HG02970 (cell line): ENCODE data around the gene FAM120C.

Experiments used
- ATAC-seq: cut with Tn5 transposase; IDR thresholded peaks from one replicate; pipeline ENCODE4 v1.9.1; 2021; ENCODE audit warnings: mild to moderate bottlenecking, moderate library complexity, moderate number of reproducible peaks; ENCODE audit not compliant: unreplicated experiment, low FRiP score

The FAM120C gene

GRCh38 chrX:54182864-54183613, at the start of gene FAM120C:
Gene FAM120C (minus strand): TSS chrX:54183254. CDS start chrX:54183198, 56 bp downstream.
- ATAC-seq = no peak

- ATAC-seq = no peak
Measured at GRCh38 chrX:54230435-54231148, 47.5 kb upstream of the FAM120C start.

GRCh38 chrX:54223581-54223980, 40.5 kb upstream of the FAM120C start:
- no peak for ATAC-seq

- ATAC-seq = no peak
Measured at GRCh38 chrX:54213603-54214002, 30.5 kb upstream of the FAM120C start.

GRCh38 chrX:54208531-54208930, 25.5 kb upstream of the FAM120C start:
- ATAC-seq = no peak

GRCh38 chrX:54198262-54198661, 15.2 kb upstream of the FAM120C start:
- no peak for ATAC-seq

GRCh38 chrX:54194982-54195588, 12.0 kb upstream of the FAM120C start:
- no peak for ATAC-seq

- ATAC-seq = no peak
Measured at GRCh38 chrX:54193085-54193821, 10.2 kb upstream of the FAM120C start.

- no peak for ATAC-seq
Measured at GRCh38 chrX:54184474-54184873, 1.4 kb upstream of the FAM120C start.

- ATAC-seq = no peak
Measured at GRCh38 chrX:54182194-54182863, 725 bp downstream of the FAM120C start.

- ATAC-seq = no peak
Measured at GRCh38 chrX:54181202-54181953, 1.7 kb downstream of the FAM120C start.

GRCh38 chrX:54180403-54180802, 2.7 kb downstream of the FAM120C start:
- ATAC-seq = no peak

- no peak for ATAC-seq
Measured at GRCh38 chrX:54178100-54178940, 4.7 kb downstream of the FAM120C start.

- ATAC-seq = no peak
Measured at GRCh38 chrX:54177306-54177705, 5.7 kb downstream of the FAM120C start.

GRCh38 chrX:54173791-54174190, 9.3 kb downstream of the FAM120C start:
- ATAC-seq = no peak

GRCh38 chrX:54172455-54172854, 10.6 kb downstream of the FAM120C start:
- no peak for ATAC-seq

GRCh38 chrX:54171527-54172250, 11.4 kb downstream of the FAM120C start:
- no peak for ATAC-seq

GRCh38 chrX:54171091-54171490, 12.0 kb downstream of the FAM120C start:
- ATAC-seq = no peak
